AG04450 (cell line): ENCODE data around the gene DOCK6. TPM values are rescaled to one million over a fixed set of nuclear protein-coding genes. Genes with fewer than 3 reads are reported as not detected.

Source experiments
- CTCF ChIA-PET: fragments of 300-600, 350-600 bp; formaldehyde crosslinking; extraction: SDS; loops from one replicate; lab custom pipeline; 2022; ENCODE audit warnings: antibody characterized with exemption, inconsistent platforms; lab: Charles Lee
- POLR2A ChIA-PET: fragments of 350-600 bp; formaldehyde crosslinking; extraction: SDS; loops from one replicate; lab custom pipeline; 2021; ENCODE audit warnings: antibody characterized with exemption, inconsistent platforms; lab: Yijun Ruan, JAX
- DNase-seq: peaks from one replicate; pipeline ENCODE4 v3.0.0-alpha.2; 2011; ENCODE audit warnings: low read depth, low spot score
- H3K27ac ChIP-seq: one replicate; pipeline ENCODE4 v1.5.1; 2012; ENCODE audit warnings: low read depth, low read length, control low read depth
- H3K27me3 ChIP-seq: one replicate; pipeline ENCODE4 v1.6.0; 2012; ENCODE audit warnings: low read length; ENCODE audit not compliant: control insufficient read depth, insufficient read depth
- H3K4me3 ChIP-seq: 2 replicates; pipeline ENCODE4 v1.5.1; 2011; ENCODE audit warnings: mild to moderate bottlenecking, low read depth, low read length, control low read depth
- H3K9me3 ChIP-seq: 2 replicates; pipeline ENCODE4 v1.5.1; 2012; ENCODE audit warnings: low read length; ENCODE audit not compliant: control insufficient read depth, insufficient read depth
- polyA plus RNA-seq: library from polyadenylated mRNA; depleted of rRNA; stranded (reverse); fragments of >200 nt; gene quantifications from 2 replicates; pipeline ENCODE4 v1.2.3, GENCODE V29; 2011
- TF ChIP-seq, protein P1 (sequence below): IDR thresholded peaks from 2 replicates; pipeline ENCODE4 v1.5.1; 2011; ENCODE audit warnings: low read depth, low read length, control low read depth, inconsistent platforms

The DOCK6 gene
- polyA plus RNA-seq, 1 experiment, result 8.9 TPM

DNA sequence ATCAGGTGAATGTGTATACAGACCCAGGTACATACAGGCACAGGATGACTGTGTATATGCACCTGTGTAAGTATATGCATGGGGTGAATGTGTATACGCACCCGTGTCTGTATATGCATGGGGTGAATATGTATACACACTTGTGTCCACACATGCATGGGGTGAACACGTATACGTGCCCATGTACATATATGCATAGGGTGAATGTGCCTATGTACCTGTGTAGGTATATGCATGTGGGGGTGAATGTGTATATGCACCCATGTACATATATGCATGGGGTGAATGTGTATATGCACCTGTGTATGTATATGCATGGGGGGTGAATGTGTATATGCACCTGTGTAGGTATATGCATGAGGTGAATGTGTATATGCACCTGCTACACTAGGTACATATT lies 29.8 kb downstream of the DOCK6 start:
- Histone ChIP-seq H3K4me3 (no peak overlapping the region), H3K27me3 (no peaks in the 10 kb centered on the region), H3K9me3 (no peaks in the 10 kb centered on the region), H3K27ac (no peak overlapping the region)
- DNase-seq, result no peak
- CTCF ChIA-PET, result no interaction called here
- POLR2A ChIA-PET, result interaction anchor here (0.5 kb wide), 1 partner anchor 35 kb away, joined by 3 read pairs; no protein-coding TSS in a partner anchor
- TF ChIP-seq, protein P1, sequence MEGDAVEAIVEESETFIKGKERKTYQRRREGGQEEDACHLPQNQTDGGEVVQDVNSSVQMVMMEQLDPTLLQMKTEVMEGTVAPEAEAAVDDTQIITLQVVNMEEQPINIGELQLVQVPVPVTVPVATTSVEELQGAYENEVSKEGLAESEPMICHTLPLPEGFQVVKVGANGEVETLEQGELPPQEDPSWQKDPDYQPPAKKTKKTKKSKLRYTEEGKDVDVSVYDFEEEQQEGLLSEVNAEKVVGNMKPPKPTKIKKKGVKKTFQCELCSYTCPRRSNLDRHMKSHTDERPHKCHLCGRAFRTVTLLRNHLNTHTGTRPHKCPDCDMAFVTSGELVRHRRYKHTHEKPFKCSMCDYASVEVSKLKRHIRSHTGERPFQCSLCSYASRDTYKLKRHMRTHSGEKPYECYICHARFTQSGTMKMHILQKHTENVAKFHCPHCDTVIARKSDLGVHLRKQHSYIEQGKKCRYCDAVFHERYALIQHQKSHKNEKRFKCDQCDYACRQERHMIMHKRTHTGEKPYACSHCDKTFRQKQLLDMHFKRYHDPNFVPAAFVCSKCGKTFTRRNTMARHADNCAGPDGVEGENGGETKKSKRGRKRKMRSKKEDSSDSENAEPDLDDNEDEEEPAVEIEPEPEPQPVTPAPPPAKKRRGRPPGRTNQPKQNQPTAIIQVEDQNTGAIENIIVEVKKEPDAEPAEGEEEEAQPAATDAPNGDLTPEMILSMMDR, result no peak

DNA sequence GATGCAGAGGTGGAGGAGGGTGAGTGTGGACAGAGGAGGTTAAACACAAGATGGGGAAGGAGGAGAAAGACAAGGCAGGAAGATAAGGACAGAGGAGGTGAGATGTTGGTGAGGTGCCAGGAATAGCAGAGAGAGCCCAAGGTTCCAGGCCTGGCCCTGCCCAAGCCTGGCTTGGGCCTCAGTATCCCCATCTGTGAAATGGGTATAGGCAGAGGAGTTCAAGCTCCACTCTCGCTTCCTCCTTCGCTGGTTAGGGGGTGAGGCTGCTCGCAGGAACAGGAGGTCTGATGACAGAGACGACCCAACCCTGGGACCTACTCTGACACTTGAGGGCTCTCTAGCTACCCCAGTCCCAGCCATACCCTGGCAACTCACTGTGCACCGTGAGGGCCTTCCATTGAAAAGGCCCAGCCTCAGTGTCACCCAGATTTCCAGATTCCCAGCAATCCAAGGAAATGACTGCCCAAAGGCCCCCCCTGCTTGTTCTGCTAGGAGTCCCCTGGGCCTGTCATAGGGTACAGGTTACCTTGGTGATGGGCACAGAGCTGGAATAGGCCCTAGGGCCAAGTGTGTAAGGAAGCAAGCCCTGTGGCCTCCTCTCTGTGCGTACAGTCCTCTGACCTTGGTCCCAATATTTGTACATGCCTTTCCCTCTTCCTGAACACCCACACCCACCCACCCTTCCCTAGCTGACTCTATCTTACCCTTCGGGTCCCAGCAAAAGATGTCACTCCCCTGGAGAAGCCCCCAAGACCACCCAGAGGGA lies 31.5 kb downstream of the DOCK6 start:
- POLR2A ChIA-PET, result no interaction called here

DNA sequence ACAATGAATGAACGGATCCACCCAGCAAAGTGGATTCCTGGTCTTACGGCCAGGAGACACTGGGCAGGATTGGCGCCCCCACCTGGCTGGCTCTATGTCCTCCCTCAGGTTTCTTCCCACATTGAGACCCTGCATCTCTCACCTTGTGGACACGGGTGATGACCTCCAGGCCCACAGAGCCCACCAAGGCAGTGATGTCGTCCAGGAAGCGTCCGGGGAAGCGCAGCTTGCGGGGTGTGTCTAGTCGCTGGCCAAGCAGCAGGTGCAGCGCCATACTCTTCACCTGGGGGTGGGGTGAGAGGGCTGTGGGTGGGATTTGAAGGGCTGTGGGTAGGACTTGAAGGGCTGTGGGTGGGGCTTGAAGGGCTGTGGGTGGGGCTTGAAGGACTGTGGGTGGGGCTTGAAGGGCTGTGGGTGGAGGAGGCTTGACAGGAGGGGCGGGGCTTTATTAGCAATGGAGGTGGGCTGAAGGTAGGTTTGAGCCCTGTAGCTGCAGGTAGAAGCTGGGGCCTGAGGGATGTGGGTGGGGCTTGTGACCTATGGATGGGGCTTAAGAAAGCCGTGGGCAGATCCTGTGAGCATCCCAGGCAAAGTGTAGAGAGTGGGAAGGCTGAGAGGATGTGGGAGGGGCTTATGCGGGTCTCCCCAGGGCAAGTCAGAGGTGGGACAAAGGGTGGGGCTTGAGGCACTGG lies 35.0 kb downstream of the DOCK6 start:
- Histone ChIP-seq H3K4me3 (no peak overlapping the region), H3K9me3 (peaks cover 4% of the 10 kb centered on the region; the same call in 1 of the 2 replicates), H3K27ac (no peak overlapping the region), H3K27me3 (no peaks in the 10 kb centered on the region)
- no peak for DNase-seq
- ChIA-PET CTCF (no interaction called here), POLR2A (no interaction called here)
- TF ChIP-seq, protein P1, result no peak

More for the DNA sequence above, 31.5 kb downstream of the DOCK6 start:
- Histone ChIP-seq H3K27ac (no peak overlapping the region), H3K4me3 (no peak overlapping the region), H3K9me3 (no peaks in the 10 kb centered on the region; the same call in 1 of the 2 replicates), H3K27me3 (no peaks in the 10 kb centered on the region)
- TF ChIP-seq, protein P1, result no peak
- DNase-seq, result no peak
- CTCF ChIA-PET, result interaction anchor here (0.5 to 1.0 kb wide), 3 partner anchors 12 to 252 kb away, joined by 3 to 7 read pairs (median 4); no protein-coding TSS in a partner anchor

DNA sequence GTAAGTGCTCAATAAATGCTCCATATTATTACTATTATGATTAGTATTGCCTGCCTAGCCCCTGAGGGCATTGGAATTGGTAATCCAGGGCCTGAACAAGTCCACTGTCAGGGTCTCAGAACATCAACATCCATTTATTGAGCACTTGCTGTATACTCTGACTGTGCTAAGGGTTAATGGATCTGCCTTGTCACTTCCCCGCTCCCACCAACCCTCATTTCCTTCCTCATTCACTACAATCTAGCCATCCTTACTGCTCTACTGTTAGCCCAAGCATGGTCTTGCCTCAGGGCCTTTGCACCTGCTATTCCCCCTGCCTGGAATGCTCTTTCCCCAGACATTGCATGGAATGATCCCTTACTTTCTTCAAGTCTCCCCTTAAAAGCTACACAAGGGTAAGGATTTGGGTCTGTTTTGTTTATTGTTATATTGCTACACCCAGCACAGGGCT lies 35.6 kb downstream of the DOCK6 start:
- peaks cover 9% of the 10 kb centered on the region for H3K9me3 ChIP-seq
- no peak overlapping the region for H3K4me3 ChIP-seq
- no peaks in the 10 kb centered on the region for H3K27me3 ChIP-seq
- ChIA-PET CTCF (no interaction called here), POLR2A (no interaction called here)
- no peak overlapping the region for H3K27ac ChIP-seq
- TF ChIP-seq, protein P1, result no peak
- no peak for DNase-seq

DNA sequence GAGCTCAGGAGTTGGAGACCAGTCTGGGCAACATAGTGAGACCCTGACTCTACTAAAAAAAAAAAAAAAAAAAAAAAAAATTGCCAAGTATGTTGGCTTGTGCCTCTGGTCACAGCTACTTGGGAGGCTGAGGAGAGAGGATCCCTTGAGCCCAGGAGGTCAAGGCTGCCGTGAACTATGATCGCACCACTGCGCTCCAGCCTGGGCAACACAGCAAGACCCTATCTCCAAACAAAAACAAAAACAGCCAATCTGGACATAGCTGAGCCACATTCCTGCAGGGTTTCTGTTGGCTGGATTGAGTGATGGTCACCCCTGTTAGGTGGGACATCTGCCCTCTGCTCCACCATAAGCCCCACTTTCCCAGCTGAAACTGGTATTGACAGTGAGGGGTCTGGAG lies 36.5 kb downstream of the DOCK6 start:
- Histone ChIP-seq H3K27ac (no peak overlapping the region), H3K27me3 (no peaks in the 10 kb centered on the region), H3K4me3 (no peak overlapping the region), H3K9me3 (peaks cover 14% of the 10 kb centered on the region)
- DNase-seq, result no peak
- TF ChIP-seq, protein P1, result no peak
- ChIA-PET CTCF (interaction anchor here (0.8 kb wide), 1 partner anchor 100 kb away, joined by 3 read pairs; no protein-coding TSS in a partner anchor), POLR2A (no interaction called here)
